HG03103 (cell line): ENCODE results near the gene KCNJ9.

ENCODE experiments used
- ATAC-seq: cut with Tn5 transposase; IDR thresholded peaks from one replicate; pipeline ENCODE4 v1.9.1; 2021; ENCODE audit warnings: low read depth; ENCODE audit not compliant: unreplicated experiment

Gene KCNJ9

GRCh38 chr1:160085686-160086455 is 4.5 kb downstream of the KCNJ9 start:
- ATAC-seq: no peak

GRCh38 chr1:160086456-160086892 is 5.1 kb downstream of the KCNJ9 start:
- no peak for ATAC-seq

GRCh38 chr1:160087118-160087662 is 5.9 kb downstream of the KCNJ9 start:
- no peak for ATAC-seq

- no peak for ATAC-seq
These were observed 8.5 kb downstream of the KCNJ9 start for GRCh38 chr1:160089883-160090282.

GRCh38 chr1:160090760-160091159 is 9.4 kb downstream of the KCNJ9 start:
- no peak for ATAC-seq

GRCh38 chr1:160091666-160092223 is 10.4 kb downstream of the KCNJ9 start:
- ATAC-seq: no peak

GRCh38 chr1:160092366-160093068 is 11.2 kb downstream of the KCNJ9 start:
- ATAC-seq: no peak

GRCh38 chr1:160093069-160093395 is 11.7 kb downstream of the KCNJ9 start:
- no peak for ATAC-seq

GRCh38 chr1:160093624-160094290 is 12.4 kb downstream of the KCNJ9 start:
- ATAC-seq: no peak

- no peak for ATAC-seq
These were observed 12.9 kb downstream of the KCNJ9 start for GRCh38 chr1:160094291-160094625.

GRCh38 chr1:160094806-160095205 is 13.5 kb downstream of the KCNJ9 start:
- ATAC-seq: no peak

- ATAC-seq: no peak
These were observed 14.2 kb downstream of the KCNJ9 start for GRCh38 chr1:160095382-160096105.

GRCh38 chr1:160096274-160097116 is 15.2 kb downstream of the KCNJ9 start:
- ATAC-seq: no peak

- ATAC-seq: no peak
These were observed 16.0 kb downstream of the KCNJ9 start for GRCh38 chr1:160097151-160097910.

- ATAC-seq: peak; percentile 45
These were observed 16.8 kb downstream of the KCNJ9 start, which contains the start of gene IGSF8 for GRCh38 chr1:160097911-160098851. Gene IGSF8 (minus strand): TSS chr1:160098619. CDS start chr1:160098472, 147 bp downstream.

GRCh38 chr1:160098852-160099561 is 17.7 kb downstream of the KCNJ9 start:
- ATAC-seq: peak; percentile 64
